AG10803 (cell line): ENCODE measurements around the gene MAN1C1.

ENCODE experiments used
- DNase-seq: peaks from one replicate; pipeline ENCODE4 v3.0.0; 2010; ENCODE audit warnings: low read depth
- H3K4me3 ChIP-seq: 2 replicates; pipeline ENCODE4 v1.5.1; 2011; ENCODE audit warnings: mild to moderate bottlenecking, low read length, control low read depth
- TF ChIP-seq, protein P1 (sequence below): conservative IDR thresholded peaks from 2 replicates; pipeline ENCODE4 v1.5.1; 2011; ENCODE audit warnings: mild to moderate bottlenecking, low read length, control low read depth, inconsistent platforms

Gene MAN1C1

DNA sequence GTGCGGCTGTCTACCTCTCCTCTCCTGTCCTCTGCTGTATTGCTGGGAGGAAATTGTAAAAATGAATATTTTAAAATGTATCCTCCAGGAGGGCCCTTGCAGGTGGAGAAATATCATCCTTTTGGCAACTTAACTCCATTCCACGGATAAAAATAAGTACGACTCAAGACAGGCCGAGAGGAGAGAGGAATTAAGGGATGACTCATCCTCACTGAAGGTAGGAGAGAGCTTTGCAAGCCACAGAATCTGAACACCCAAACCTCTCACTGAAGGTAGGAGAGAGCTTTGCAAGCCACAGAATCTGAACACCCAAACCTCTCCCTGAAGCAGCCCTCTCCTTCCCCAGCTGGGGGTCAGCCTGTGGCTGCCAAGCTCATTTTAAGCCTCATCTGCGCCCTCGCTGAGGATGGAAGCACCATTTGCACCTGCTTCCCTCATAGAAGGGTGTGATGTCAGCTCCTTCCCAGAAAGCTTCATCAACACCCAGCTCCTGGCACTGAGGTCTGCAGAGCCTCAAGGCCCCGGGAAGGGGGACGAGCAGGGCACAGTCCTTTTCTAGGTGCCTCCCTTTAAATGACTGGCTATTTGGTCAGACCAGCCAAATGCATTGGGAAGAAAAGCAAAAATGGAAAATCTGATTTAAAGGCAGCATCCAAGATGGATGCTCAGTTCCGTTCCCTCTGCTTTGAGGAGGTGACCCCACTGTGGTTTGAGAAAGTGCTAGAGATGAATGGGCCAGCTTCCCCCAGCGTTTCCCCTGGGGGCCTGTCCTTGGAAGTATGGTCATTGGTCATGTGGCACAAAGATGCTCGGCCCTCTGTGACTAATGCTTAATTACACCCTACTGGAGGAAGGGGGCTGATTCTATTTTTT, 170.5 kb downstream of the MAN1C1 start:
- H3K4me3 ChIP-seq = no peak overlapping the region
- TF ChIP-seq, protein P1, sequence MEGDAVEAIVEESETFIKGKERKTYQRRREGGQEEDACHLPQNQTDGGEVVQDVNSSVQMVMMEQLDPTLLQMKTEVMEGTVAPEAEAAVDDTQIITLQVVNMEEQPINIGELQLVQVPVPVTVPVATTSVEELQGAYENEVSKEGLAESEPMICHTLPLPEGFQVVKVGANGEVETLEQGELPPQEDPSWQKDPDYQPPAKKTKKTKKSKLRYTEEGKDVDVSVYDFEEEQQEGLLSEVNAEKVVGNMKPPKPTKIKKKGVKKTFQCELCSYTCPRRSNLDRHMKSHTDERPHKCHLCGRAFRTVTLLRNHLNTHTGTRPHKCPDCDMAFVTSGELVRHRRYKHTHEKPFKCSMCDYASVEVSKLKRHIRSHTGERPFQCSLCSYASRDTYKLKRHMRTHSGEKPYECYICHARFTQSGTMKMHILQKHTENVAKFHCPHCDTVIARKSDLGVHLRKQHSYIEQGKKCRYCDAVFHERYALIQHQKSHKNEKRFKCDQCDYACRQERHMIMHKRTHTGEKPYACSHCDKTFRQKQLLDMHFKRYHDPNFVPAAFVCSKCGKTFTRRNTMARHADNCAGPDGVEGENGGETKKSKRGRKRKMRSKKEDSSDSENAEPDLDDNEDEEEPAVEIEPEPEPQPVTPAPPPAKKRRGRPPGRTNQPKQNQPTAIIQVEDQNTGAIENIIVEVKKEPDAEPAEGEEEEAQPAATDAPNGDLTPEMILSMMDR = no peak
- DNase-seq = no peak

- H3K4me3 ChIP-seq = no peak overlapping the region
- TF ChIP-seq, protein P1 = no peak
- no peak for DNase-seq
These were observed 171.2 kb downstream of the MAN1C1 start for GRCh38 chr1:25787760-25788166.

DNA sequence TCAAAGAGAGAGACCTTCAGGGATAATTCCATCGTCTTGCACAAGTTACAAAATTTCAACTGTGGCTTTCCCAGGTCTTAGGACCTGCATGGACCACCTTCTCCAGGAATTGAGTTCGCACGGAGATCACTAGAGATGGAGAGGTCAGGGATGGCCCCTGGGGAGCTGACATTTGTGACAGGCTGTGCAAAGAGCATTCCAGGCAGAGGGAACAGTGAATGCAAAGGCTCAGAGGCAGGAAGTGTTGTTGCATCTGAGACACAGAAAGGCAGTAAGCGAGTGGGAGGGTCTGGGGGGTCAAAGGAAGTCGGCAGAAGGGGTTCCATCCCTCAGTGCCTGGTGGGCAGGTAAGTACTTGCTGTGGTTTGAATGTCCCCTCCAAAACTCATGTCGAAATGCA, 173.9 kb downstream of the MAN1C1 start:
- TF ChIP-seq, protein P1 = no peak
- H3K4me3 ChIP-seq = no peak overlapping the region
- no peak for DNase-seq

DNA sequence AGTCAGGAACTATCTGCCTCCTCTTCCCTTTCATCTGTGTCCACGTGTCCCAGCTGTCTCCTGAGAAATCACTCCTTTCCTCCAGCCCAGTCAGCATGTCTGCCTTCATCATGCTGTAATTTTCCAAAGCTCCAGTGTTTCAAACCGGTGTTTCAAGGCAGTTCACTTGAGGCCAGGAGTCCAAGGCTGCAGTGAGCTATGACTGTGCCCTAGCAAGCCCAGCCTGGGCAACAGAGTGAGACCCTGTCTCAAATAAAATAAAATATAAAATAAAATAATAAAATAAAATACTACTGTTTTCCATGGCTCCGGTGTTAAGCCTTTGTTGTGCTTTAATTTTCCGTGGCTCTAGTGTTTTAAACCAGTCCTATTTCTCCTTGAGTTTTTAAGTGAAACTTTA, 175.5 kb downstream of the MAN1C1 start:
- TF ChIP-seq, protein P1 = no peak
- H3K4me3 ChIP-seq = no peak overlapping the region
- no peak for DNase-seq

DNA sequence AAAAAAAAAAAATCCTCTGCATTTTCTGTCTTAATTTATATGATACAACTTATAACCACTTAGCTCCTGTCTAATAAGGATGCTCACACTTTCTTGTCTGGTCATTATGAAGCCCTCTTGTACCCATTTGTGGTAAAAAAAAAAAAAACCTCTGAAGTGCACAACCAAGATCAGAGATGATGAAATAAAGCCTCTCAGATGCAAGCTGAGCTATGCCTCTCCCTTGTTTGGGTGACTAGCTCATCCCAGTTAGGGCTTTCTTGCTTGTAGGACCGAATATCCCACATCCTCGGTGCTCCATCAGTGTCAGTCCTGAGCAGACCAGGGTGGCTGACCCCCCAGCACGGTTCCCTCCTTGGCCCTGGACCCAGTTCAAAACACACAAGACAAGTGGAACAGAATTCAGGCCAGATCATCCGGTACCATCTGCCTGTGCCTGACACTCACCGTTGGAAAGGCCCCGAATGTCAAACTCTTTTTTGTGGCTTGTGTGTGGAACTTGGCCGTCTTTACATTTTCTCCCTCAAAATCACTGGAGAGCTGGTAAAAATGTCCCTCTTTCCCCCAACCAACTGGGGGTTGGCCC, 177.1 kb downstream of the MAN1C1 start:
- no peak overlapping the region for H3K4me3 ChIP-seq
- TF ChIP-seq, protein P1 = no peak
- peak; percentile 41 for DNase-seq

- no peak overlapping the region for H3K4me3 ChIP-seq
- TF ChIP-seq, protein P1 = no peak
- peak; percentile 64 for DNase-seq
These were observed 177.7 kb downstream of the MAN1C1 start for GRCh38 chr1:25794325-25794724.

- H3K4me3 ChIP-seq = no peak overlapping the region
- no peak for DNase-seq
- TF ChIP-seq, protein P1 = no peak
These were observed 178.6 kb downstream of the MAN1C1 start for GRCh38 chr1:25795211-25795610.
